ENCODE results near the gene MAVS.

Gene MAVS

DNA sequence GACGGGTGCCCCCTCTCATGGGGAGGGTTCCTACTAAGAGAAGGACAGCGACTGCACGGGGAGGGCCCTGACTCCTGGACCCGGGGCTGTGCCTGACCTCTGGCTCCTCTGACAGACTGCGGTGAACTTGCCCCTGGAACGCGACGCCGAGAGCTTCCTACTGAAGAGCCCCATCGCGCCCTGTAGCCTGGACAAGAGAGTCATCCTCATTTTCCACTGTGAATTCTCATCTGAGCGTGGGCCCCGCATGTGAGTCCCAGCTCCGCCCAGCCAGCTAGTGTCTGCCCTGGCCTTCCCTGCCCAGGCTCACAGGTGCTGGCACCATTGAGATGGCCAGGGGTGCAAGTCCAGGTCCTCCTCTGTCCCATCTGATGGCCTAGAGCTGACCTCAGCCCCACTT lies 43.3 kb upstream of the MAVS start:
- Histone ChIP-seq H2AFZ (ENCODE audit: low read length) (no peak overlapping the region), H3K4me2 (ENCODE audit: low read depth, low read length) (no peak overlapping the region), H3K27ac (ENCODE audit: low read length) (no peak overlapping the region)

DNA sequence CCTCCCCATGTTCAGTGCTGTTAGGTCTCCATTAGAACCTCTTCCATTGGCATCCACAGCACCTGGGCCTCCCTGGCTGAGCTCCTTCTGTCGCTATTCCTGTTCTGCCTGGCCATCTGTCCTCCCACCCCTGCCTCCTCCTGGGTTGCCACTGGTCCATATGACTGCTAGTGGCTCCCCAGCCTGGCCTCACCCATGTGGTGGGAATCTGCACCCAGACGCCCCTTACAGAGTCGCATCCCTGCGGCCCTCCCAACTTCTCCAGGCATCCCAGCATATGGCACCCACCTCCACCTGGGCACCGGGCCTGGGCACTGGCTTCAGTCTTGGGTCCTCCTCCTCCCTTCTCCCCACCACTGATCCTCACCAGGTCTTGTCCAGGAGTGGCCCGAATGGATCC lies 42.8 kb upstream of the MAVS start:
- peaks cover 16% of the 10 kb centered on the region for H3K4me1 ChIP-seq (ENCODE audit: low read length)
- H3K79me2 ChIP-seq (ENCODE audit: low read length): peaks cover 29% of the 10 kb centered on the region
- DNase-seq: no peak
- TF ChIP-seq EZH2 (optimal IDR thresholded peaks at IDR 0.05; ENCODE audit: low read depth, low read length): no peak
- TF ChIP-seq, protein P1, sequence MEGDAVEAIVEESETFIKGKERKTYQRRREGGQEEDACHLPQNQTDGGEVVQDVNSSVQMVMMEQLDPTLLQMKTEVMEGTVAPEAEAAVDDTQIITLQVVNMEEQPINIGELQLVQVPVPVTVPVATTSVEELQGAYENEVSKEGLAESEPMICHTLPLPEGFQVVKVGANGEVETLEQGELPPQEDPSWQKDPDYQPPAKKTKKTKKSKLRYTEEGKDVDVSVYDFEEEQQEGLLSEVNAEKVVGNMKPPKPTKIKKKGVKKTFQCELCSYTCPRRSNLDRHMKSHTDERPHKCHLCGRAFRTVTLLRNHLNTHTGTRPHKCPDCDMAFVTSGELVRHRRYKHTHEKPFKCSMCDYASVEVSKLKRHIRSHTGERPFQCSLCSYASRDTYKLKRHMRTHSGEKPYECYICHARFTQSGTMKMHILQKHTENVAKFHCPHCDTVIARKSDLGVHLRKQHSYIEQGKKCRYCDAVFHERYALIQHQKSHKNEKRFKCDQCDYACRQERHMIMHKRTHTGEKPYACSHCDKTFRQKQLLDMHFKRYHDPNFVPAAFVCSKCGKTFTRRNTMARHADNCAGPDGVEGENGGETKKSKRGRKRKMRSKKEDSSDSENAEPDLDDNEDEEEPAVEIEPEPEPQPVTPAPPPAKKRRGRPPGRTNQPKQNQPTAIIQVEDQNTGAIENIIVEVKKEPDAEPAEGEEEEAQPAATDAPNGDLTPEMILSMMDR (IDR thresholded peaks at IDR 0.05; ENCODE audit: low read length): no peak
- TF ChIP-seq EZH2phosphoT487 (IDR thresholded peaks at IDR 0.05; ENCODE audit: low read length): no peak
- no peaks in the 10 kb centered on the region for H3K9me2 ChIP-seq (replicated peaks; ENCODE audit: insufficient read depth, low read length)
- no peaks in the 10 kb centered on the region for H3K9me3 ChIP-seq (replicated peaks; ENCODE audit: insufficient read depth, low read length)
- H3K27me3 ChIP-seq (replicated peaks; ENCODE audit: insufficient read depth, low read length): no peaks in the 10 kb centered on the region
- H4K20me1 ChIP-seq (ENCODE audit: insufficient read depth, low read length): no peaks in the 10 kb centered on the region
- no peak overlapping the region for H3K9ac ChIP-seq (ENCODE audit: low read length)
- H3K36me3 ChIP-seq (replicated peaks; ENCODE audit: insufficient read depth, low read length): peaks cover 3% of the 10 kb centered on the region
- H2AFZ ChIP-seq (ENCODE audit: low read length): no peak overlapping the region
- no peak overlapping the region for H3K4me3 ChIP-seq (ENCODE audit: low read length)
- H3F3A ChIP-seq (ENCODE audit: insufficient read depth, low read length): no peaks in the 10 kb centered on the region; the same call in 1 of the 2 replicates
- no peak overlapping the region for H3K4me2 ChIP-seq (ENCODE audit: low read depth, low read length)
- no peak overlapping the region for H3K27ac ChIP-seq (ENCODE audit: low read length)

More for the DNA sequence above, 43.3 kb upstream of the MAVS start:
- Histone ChIP-seq H3K79me2 (ENCODE audit: low read length) (peaks cover 34% of the 10 kb centered on the region), H4K20me1 (ENCODE audit: insufficient read depth, low read length) (no peaks in the 10 kb centered on the region), H3K9ac (ENCODE audit: low read length) (no peak overlapping the region), H3K4me1 (ENCODE audit: low read length) (peaks cover 22% of the 10 kb centered on the region), H3K4me3 (ENCODE audit: low read length) (no peak overlapping the region), H3F3A (ENCODE audit: insufficient read depth, low read length) (peaks cover 5% of the 10 kb centered on the region), H3K27me3 (replicated peaks; ENCODE audit: insufficient read depth, low read length) (no peaks in the 10 kb centered on the region), H3K36me3 (replicated peaks; ENCODE audit: insufficient read depth, low read length) (peaks cover 3% of the 10 kb centered on the region), H3K9me3 (replicated peaks; ENCODE audit: insufficient read depth, low read length) (no peaks in the 10 kb centered on the region), H3K9me2 (replicated peaks; ENCODE audit: insufficient read depth, low read length) (no peaks in the 10 kb centered on the region)
- TF ChIP-seq, protein P1 (IDR thresholded peaks at IDR 0.05; ENCODE audit: low read length): no peak
- TF ChIP-seq EZH2 (optimal IDR thresholded peaks at IDR 0.05; ENCODE audit: low read depth, low read length) (no peak), EZH2phosphoT487 (IDR thresholded peaks at IDR 0.05; ENCODE audit: low read length) (no peak)
- no peak for DNase-seq

DNA sequence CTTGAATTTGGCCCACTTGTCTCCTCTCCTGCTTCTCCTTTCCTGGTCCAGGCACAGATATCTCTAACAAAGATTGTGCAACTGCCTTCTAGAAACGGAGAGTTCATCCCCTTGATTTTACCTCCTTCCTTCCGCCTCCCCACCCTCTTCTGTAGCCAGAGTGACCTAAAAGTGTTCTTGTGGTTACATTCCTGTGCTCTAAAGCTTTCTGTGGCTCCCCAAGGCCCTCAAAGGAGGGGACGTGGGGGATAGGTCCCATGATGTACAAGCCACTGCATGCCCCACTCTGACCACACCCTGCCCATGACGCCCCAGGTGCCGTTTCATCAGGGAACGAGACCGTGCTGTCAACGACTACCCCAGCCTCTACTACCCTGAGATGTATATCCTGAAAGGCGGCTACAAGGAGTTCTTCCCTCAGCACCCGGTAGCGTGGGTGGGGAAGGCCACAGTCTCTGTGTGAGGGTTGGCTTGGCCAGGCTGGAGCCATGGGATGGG lies 42.3 kb upstream of the MAVS start:
- Histone ChIP-seq H3K27ac (ENCODE audit: low read length) (no peak overlapping the region), H3K9me2 (replicated peaks; ENCODE audit: insufficient read depth, low read length) (no peaks in the 10 kb centered on the region), H3K79me2 (ENCODE audit: low read length) (peaks cover 24% of the 10 kb centered on the region), H4K20me1 (ENCODE audit: insufficient read depth, low read length) (no peaks in the 10 kb centered on the region), H3K36me3 (replicated peaks; ENCODE audit: insufficient read depth, low read length) (peaks cover 3% of the 10 kb centered on the region), H3K9me3 (replicated peaks; ENCODE audit: insufficient read depth, low read length) (no peaks in the 10 kb centered on the region), H3K4me3 (ENCODE audit: low read length) (no peak overlapping the region), H3K9ac (ENCODE audit: low read length) (no peak overlapping the region), H2AFZ (ENCODE audit: low read length) (no peak overlapping the region), H3K4me1 (ENCODE audit: low read length) (peaks cover 12% of the 10 kb centered on the region), H3F3A (ENCODE audit: insufficient read depth, low read length) (no peaks in the 10 kb centered on the region; the same call in 1 of the 2 replicates), H3K4me2 (ENCODE audit: low read depth, low read length) (no peak overlapping the region), H3K27me3 (replicated peaks; ENCODE audit: insufficient read depth, low read length) (no peaks in the 10 kb centered on the region)
- DNase-seq: no peak
- TF ChIP-seq, protein P1 (IDR thresholded peaks at IDR 0.05; ENCODE audit: low read length): no peak
- TF ChIP-seq EZH2 (optimal IDR thresholded peaks at IDR 0.05; ENCODE audit: low read depth, low read length) (no peak), EZH2phosphoT487 (IDR thresholded peaks at IDR 0.05; ENCODE audit: low read length) (no peak)
